ENCODE results near the gene F11.
"Not testable (repeated sequence)": the region's sequence is repeated elsewhere in the genome, so short reads cannot be mapped to it uniquely, and the experiment has no call there.

F11 gene

DNA sequence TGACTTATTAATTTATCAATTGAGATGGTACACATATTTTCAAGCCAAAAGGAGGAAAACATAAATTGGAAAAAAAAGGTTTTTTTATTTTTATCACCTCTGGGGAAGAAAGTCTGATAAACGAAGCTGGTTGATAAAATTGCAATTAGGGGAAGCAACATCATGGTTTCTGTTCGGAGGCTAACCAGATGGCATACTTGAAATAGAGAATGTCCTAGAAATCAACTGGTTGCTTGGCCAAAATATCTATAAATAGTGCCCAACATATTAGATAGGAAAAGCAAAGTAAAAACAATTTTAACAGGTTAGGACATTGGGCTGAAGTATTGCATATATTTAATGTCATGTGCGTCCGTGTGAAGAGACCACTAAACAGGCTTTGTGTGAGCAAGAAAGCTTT is 24.4 kb upstream of the F11 start:
- TF ChIP-seq POLR2AphosphoS5 (IDR thresholded peaks at IDR 0.05; ENCODE audit: low read depth): no peak
- TF ChIP-seq, protein P1, sequence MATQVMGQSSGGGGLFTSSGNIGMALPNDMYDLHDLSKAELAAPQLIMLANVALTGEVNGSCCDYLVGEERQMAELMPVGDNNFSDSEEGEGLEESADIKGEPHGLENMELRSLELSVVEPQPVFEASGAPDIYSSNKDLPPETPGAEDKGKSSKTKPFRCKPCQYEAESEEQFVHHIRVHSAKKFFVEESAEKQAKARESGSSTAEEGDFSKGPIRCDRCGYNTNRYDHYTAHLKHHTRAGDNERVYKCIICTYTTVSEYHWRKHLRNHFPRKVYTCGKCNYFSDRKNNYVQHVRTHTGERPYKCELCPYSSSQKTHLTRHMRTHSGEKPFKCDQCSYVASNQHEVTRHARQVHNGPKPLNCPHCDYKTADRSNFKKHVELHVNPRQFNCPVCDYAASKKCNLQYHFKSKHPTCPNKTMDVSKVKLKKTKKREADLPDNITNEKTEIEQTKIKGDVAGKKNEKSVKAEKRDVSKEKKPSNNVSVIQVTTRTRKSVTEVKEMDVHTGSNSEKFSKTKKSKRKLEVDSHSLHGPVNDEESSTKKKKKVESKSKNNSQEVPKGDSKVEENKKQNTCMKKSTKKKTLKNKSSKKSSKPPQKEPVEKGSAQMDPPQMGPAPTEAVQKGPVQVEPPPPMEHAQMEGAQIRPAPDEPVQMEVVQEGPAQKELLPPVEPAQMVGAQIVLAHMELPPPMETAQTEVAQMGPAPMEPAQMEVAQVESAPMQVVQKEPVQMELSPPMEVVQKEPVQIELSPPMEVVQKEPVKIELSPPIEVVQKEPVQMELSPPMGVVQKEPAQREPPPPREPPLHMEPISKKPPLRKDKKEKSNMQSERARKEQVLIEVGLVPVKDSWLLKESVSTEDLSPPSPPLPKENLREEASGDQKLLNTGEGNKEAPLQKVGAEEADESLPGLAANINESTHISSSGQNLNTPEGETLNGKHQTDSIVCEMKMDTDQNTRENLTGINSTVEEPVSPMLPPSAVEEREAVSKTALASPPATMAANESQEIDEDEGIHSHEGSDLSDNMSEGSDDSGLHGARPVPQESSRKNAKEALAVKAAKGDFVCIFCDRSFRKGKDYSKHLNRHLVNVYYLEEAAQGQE (IDR thresholded peaks at IDR 0.05; ENCODE audit: insufficient replicate concordance, low read depth): no peak
- no peak for TF ChIP-seq SPI1 (IDR thresholded peaks at IDR 0.05; ENCODE audit: borderline replicate concordance, low read depth)
- TF ChIP-seq, protein P2, sequence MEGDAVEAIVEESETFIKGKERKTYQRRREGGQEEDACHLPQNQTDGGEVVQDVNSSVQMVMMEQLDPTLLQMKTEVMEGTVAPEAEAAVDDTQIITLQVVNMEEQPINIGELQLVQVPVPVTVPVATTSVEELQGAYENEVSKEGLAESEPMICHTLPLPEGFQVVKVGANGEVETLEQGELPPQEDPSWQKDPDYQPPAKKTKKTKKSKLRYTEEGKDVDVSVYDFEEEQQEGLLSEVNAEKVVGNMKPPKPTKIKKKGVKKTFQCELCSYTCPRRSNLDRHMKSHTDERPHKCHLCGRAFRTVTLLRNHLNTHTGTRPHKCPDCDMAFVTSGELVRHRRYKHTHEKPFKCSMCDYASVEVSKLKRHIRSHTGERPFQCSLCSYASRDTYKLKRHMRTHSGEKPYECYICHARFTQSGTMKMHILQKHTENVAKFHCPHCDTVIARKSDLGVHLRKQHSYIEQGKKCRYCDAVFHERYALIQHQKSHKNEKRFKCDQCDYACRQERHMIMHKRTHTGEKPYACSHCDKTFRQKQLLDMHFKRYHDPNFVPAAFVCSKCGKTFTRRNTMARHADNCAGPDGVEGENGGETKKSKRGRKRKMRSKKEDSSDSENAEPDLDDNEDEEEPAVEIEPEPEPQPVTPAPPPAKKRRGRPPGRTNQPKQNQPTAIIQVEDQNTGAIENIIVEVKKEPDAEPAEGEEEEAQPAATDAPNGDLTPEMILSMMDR (IDR thresholded peaks at IDR 0.05; ENCODE audit: insufficient read depth, low read length): no peak
- TF ChIP-seq GABPA (IDR thresholded peaks at IDR 0.05; ENCODE audit: low read depth): no peak
- Histone ChIP-seq H3K27me3 (ENCODE audit: insufficient read depth, poor library complexity, severe bottlenecking) (no peaks in the 10 kb centered on the region), H3K27ac (replicated peaks) (no peak overlapping the region), H3K4me3 (replicated peaks; ENCODE audit: insufficient read depth, low read length) (no peak overlapping the region)
- DNase-seq (ENCODE audit: low read depth in 1 of 2, low spot score in 1 of 2): no peak

DNA sequence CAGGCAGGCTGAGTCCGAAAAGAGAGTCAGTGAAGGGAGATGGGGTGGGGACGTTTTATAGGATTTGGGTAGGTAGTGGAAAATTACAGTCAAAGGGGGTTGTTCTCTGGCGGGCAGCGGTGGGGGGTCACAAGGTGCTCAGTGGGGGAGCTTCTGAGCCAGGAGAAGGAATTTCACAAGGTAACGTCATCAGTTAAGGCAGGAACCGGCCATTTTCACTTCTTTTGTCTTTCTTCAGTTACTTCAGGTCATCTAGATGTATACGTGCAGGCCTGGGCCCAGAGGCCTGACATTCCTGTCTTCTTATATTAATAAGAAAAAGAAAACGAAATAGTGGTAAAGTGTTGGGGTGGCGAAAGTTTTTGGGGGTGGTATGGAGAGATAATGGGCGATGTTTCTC is 24.0 kb upstream of the F11 start:
- DNase-seq (ENCODE audit: low read depth in 1 of 2, low spot score in 1 of 2); H3K27me3 ChIP-seq (ENCODE audit: insufficient read depth, poor library complexity, severe bottlenecking); H3K4me3 ChIP-seq (replicated peaks; ENCODE audit: insufficient read depth, low read length); H3K27ac ChIP-seq (replicated peaks): not testable (repeated sequence)

DNA sequence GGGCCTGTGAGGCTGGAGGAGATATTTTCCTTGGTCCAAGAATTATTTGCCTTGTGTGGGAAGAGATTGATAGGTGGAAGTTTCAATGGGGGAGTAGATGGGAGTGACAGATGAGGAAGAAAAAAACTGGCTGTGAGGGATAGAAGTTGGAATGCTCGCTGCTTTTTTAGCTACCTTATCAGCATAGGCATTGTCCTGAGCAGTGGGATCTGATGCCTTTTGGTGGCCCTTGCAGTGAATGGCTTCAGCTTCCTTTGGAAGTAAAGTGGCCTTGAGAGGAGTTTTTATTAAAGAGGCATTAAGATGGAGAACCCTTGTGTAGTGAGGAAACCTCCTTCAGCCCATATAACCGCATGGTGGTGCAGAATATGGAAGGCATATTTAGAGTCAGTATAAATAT is 22.7 kb upstream of the F11 start:
- H3K27me3 ChIP-seq (ENCODE audit: insufficient read depth, poor library complexity, severe bottlenecking): no peaks in the 10 kb centered on the region
- no peak overlapping the region for H3K27ac ChIP-seq (replicated peaks)
- H3K4me3 ChIP-seq (replicated peaks; ENCODE audit: insufficient read depth, low read length): no peak overlapping the region
- no peak for DNase-seq (ENCODE audit: low read depth in 1 of 2, low spot score in 1 of 2)
- TF ChIP-seq SPI1 (IDR thresholded peaks at IDR 0.05; ENCODE audit: borderline replicate concordance, low read depth): no peak
- no peak for TF ChIP-seq POLR2AphosphoS5 (IDR thresholded peaks at IDR 0.05; ENCODE audit: low read depth)
- TF ChIP-seq, protein P2 (IDR thresholded peaks at IDR 0.05; ENCODE audit: insufficient read depth, low read length): no peak
- TF ChIP-seq, protein P1 (IDR thresholded peaks at IDR 0.05; ENCODE audit: insufficient replicate concordance, low read depth): no peak
- TF ChIP-seq GABPA (IDR thresholded peaks at IDR 0.05; ENCODE audit: low read depth): no peak

DNA sequence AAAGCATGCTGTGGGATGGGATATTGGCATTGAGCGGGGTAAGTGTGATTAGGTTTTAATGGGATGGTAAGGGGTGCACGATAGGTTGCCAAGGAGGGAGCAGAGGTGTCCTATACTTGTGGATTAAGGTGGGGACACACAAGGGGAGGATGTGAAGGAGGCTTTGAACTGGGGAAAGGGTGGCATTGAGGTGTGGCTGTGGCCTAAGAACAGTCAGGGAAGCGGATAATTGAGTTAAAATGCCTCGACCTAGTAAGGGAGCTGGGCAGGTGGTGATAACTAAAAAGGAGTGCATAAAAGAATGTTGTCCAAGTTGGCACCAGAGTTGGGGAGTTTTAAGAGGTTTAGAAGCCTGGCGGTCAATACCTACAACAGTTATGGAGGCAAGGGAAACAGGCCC is 21.2 kb upstream of the F11 start:
- H3K4me3 ChIP-seq (replicated peaks; ENCODE audit: insufficient read depth, low read length): no peak overlapping the region
- no peaks in the 10 kb centered on the region for H3K27me3 ChIP-seq (ENCODE audit: insufficient read depth, poor library complexity, severe bottlenecking)
- DNase-seq (ENCODE audit: low read depth in 1 of 2, low spot score in 1 of 2): no peak
- no peak overlapping the region for H3K27ac ChIP-seq (replicated peaks)
- TF ChIP-seq POLR2AphosphoS5 (IDR thresholded peaks at IDR 0.05; ENCODE audit: low read depth) (no peak), SPI1 (IDR thresholded peaks at IDR 0.05; ENCODE audit: borderline replicate concordance, low read depth) (no peak), GABPA (IDR thresholded peaks at IDR 0.05; ENCODE audit: low read depth) (no peak)
- TF ChIP-seq, protein P2 (IDR thresholded peaks at IDR 0.05; ENCODE audit: insufficient read depth, low read length): no peak
- TF ChIP-seq, protein P1 (IDR thresholded peaks at IDR 0.05; ENCODE audit: insufficient replicate concordance, low read depth): no peak

DNA sequence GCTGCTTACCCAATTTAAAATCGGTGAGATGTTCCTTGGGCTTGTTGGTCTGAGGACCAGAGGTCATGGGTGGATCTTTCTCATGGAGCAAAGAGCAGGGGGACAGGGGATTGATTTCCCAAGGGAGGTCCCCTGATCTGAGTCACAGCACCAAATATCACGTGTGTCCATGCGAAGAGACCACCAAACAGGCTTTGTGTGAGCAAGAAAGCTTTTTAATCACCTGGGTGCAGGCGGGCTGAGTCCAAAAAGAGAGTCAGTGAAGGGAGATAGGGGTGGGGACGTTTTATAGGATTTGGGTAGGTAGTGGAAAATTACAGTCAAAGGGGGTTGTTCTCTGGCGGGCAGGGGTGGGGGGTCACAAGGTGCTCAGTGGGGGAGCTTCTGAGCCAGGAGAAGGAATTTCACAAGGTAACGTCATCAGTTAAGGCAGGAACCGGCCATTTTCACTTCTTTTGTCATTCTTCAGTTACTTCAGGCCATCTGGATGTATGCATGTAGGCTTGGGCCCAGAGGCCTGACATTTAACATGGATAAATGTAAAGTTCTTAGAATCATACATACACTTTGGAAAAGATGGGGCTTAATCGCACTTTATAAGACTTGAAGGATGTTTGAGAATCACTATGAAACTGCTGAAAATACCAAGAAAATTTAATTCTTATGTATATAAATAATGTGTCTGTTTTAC is 18.8 kb upstream of the F11 start:
- not testable (repeated sequence) for H3K27ac ChIP-seq (replicated peaks); DNase-seq (ENCODE audit: low read depth in 1 of 2, low spot score in 1 of 2); H3K4me3 ChIP-seq (replicated peaks; ENCODE audit: insufficient read depth, low read length); H3K27me3 ChIP-seq (ENCODE audit: insufficient read depth, poor library complexity, severe bottlenecking)

Measured in HL-60 (cell line).